DOHH2 (cell line): ENCODE data around the gene OXCT2.

Experiments
- H3F3A ChIP-seq: fragments of 200-600 bp; sonication (generic), shearing (Covaris generic); 2 replicates; pipeline ENCODE4 v1.6.0; 2016; ENCODE audit warnings: antibody characterized with exemption, mild to moderate bottlenecking; ENCODE audit not compliant: control insufficient read depth, insufficient read depth
- H3K27ac ChIP-seq: fragments of 200-600 bp; sonication (generic); 2 replicates; pipeline ENCODE4 v1.5.1; 2014; ENCODE audit warnings: low read depth, mild to moderate bottlenecking, low read length, moderate library complexity
- H3K27me3 ChIP-seq: fragments of 200-600 bp; sonication (generic); 2 replicates; pipeline ENCODE4 v1.6.1; 2014; ENCODE audit warnings: mild to moderate bottlenecking, low read length, mixed read lengths; ENCODE audit not compliant: control insufficient read depth
- H3K36me3 ChIP-seq: fragments of 200-600 bp; sonication (generic); 2 replicates; pipeline ENCODE4 v1.6.1; 2014; ENCODE audit warnings: mild to moderate bottlenecking, low read length, moderate library complexity, mixed read lengths; ENCODE audit not compliant: control insufficient read depth
- H3K4me1 ChIP-seq: fragments of 200-600 bp; sonication (generic); 2 replicates; pipeline ENCODE4 v1.6.1; 2014; ENCODE audit warnings: mild to moderate bottlenecking, low read length, mixed read lengths; ENCODE audit not compliant: control insufficient read depth
- H3K4me2 ChIP-seq: fragments of 200-600 bp; sonication (generic); 2 replicates; pipeline ENCODE4 v1.6.0; 2014; ENCODE audit warnings: mild to moderate bottlenecking, low read length, moderate library complexity
- H3K4me3 ChIP-seq: fragments of 200-600 bp; sonication (generic); 2 replicates; pipeline ENCODE4 v1.5.1; 2014; ENCODE audit warnings: mild to moderate bottlenecking, low read length, mixed read lengths
- H3K79me2 ChIP-seq: fragments of 200-600 bp; sonication (generic); 2 replicates; pipeline ENCODE4 v1.6.1; 2014; ENCODE audit warnings: mild to moderate bottlenecking, low read length, mixed read lengths; ENCODE audit not compliant: control insufficient read depth
- H3K9me2 ChIP-seq: fragments of 200-600 bp; sonication (generic); replicated peaks from 2 replicates; pipeline ENCODE4 v1.6.1; 2014; ENCODE audit warnings: mild to moderate bottlenecking, low read length, mixed read lengths; ENCODE audit not compliant: control insufficient read depth
- H3K9me3 ChIP-seq: fragments of 200-600 bp; sonication (generic); 2 replicates; pipeline ENCODE4 v1.6.1; 2014; ENCODE audit warnings: antibody characterized with exemption, low read length, mixed read lengths; ENCODE audit not compliant: control insufficient read depth, insufficient read depth
- H4K20me1 ChIP-seq: fragments of 200-600 bp; sonication (generic); 2 replicates; pipeline ENCODE4 v1.6.0; 2014; ENCODE audit warnings: low read depth, mild to moderate bottlenecking, antibody characterized with exemption, low read length, moderate library complexity; ENCODE audit not compliant: control insufficient read depth, insufficient read depth
- CTCF ChIP-seq: fragments of 200-600 bp; sonication (generic); IDR thresholded peaks from one replicate; pipeline ENCODE4 v1.5.1; 2014; ENCODE audit warnings: antibody characterized with exemption, mild to moderate bottlenecking, low read depth, low read length; ENCODE audit not compliant: poor library complexity, severe bottlenecking
- EZH2phosphoT487 ChIP-seq: fragments of 200-600 bp; sonication (generic); IDR thresholded peaks from 2 replicates; pipeline ENCODE4 v1.6.1; 2017; ENCODE audit warnings: borderline replicate concordance, mild to moderate bottlenecking, antibody characterized with exemption, low read length, moderate library complexity, mixed read lengths

The OXCT2 gene

GRCh38 chr1:39737546-39738169 is 33.5 kb downstream of the OXCT2 start:
- Histone ChIP-seq H3F3A (no peaks in the 10 kb centered on the region), H3K9me3 (no peaks in the 10 kb centered on the region), H3K4me1 (peaks cover 17% of the 10 kb centered on the region), H3K4me2 (no peak overlapping the region), H3K27me3 (peaks cover 15% of the 10 kb centered on the region), H3K9me2 (no peaks in the 10 kb centered on the region), H3K4me3 (no peak overlapping the region), H3K36me3 (peaks cover 35% of the 10 kb centered on the region), H3K27ac (no peak overlapping the region), H4K20me1 (no peaks in the 10 kb centered on the region), H3K79me2 (peaks cover 30% of the 10 kb centered on the region)
- TF ChIP-seq CTCF (no peak), EZH2phosphoT487 (no peak)

- H3K27me3 ChIP-seq = peaks cover 25% of the 10 kb centered on the region
- H4K20me1 ChIP-seq = no peaks in the 10 kb centered on the region
- no peak overlapping the region for H3K27ac ChIP-seq
- no peaks in the 10 kb centered on the region for H3K9me3 ChIP-seq
- peaks cover 17% of the 10 kb centered on the region for H3K4me1 ChIP-seq
- H3K36me3 ChIP-seq = peaks cover 18% of the 10 kb centered on the region
- no peak overlapping the region for H3K4me3 ChIP-seq
- peaks cover 23% of the 10 kb centered on the region for H3K79me2 ChIP-seq
- H3F3A ChIP-seq = no peaks in the 10 kb centered on the region
- no peaks in the 10 kb centered on the region for H3K9me2 ChIP-seq
- no peak overlapping the region for H3K4me2 ChIP-seq
- TF ChIP-seq EZH2phosphoT487 = no peak
- TF ChIP-seq CTCF = no peak
These were observed 35.4 kb downstream of the OXCT2 start for GRCh38 chr1:39735731-39736130.

- Histone ChIP-seq H3K27me3 (peaks cover 48% of the 10 kb centered on the region), H3K4me2 (no peak overlapping the region)
These were observed 38.0 kb downstream of the OXCT2 start for GRCh38 chr1:39733161-39733560.

More at GRCh38 chr1:39733161-39733560, 38.0 kb downstream of the OXCT2 start:
- no peaks in the 10 kb centered on the region for H3F3A ChIP-seq
- TF ChIP-seq CTCF (no peak), EZH2phosphoT487 (no peak)
- no peaks in the 10 kb centered on the region for H3K36me3 ChIP-seq
- H3K79me2 ChIP-seq = no peaks in the 10 kb centered on the region
- no peak overlapping the region for H3K27ac ChIP-seq
- H3K9me3 ChIP-seq = no peaks in the 10 kb centered on the region
- H3K4me3 ChIP-seq = no peak overlapping the region
- no peaks in the 10 kb centered on the region for H3K9me2 ChIP-seq
- H3K4me1 ChIP-seq = peaks cover under 1% of the 10 kb centered on the region
- no peaks in the 10 kb centered on the region for H4K20me1 ChIP-seq
